Endothelial cell of umbilical vein (primary cell): ENCODE measurements around the gene FAM171A2. TPM values are rescaled to one million over a fixed set of nuclear protein-coding genes. Genes with fewer than 3 reads are reported as not detected.

Source experiments
- BruUV-seq: library from RNA; stranded (reverse); fragments of 400-500 nt; replicated peaks from 2 replicates; lab custom pipeline; 2021; lab: Mats Ljungman, UMichigan
- CTCF ChIA-PET: fragments of 300-600, 350-600 bp; sonication (Branson Sonifier 250); formaldehyde crosslinking; loops from one replicate; lab custom pipeline; 2021; ENCODE audit warnings: antibody characterized with exemption, inconsistent platforms; lab: Charles Lee
- POLR2A ChIA-PET: fragments of 300-600, 350-600 bp; sonication (Branson Sonifier 250); formaldehyde crosslinking; loops from one replicate; lab custom pipeline; 2021; ENCODE audit warnings: antibody characterized with exemption, inconsistent platforms; lab: Charles Lee
- DNase-seq: peaks from one replicate; pipeline ENCODE4 v3.0.0-alpha.2; 2011; ENCODE audit warnings: low read depth, low spot score
- FAIRE-seq: peaks from 2 replicates; lab custom pipeline; 2011; peaks lifted over from hg19 to GRCh38; lab: Jason Lieb, UNC
- H2AFZ ChIP-seq: 2 replicates; pipeline ENCODE4 v1.6.0; 2012; ENCODE audit warnings: low read depth, low read length, control low read depth, inconsistent platforms
- H3K27ac ChIP-seq: 2 replicates; pipeline ENCODE4 v1.5.1; 2011; ENCODE audit warnings: low read depth, mild to moderate bottlenecking, control low read depth, low read length, moderate library complexity; ENCODE audit not compliant: insufficient read depth
- H3K27me3 ChIP-seq, 2 experiments: 2 replicates each; pipeline versions ENCODE4 v1.6.0 to v1.6.1; 2011; ENCODE audit warnings: low read length in 2 of 2, mixed read lengths in 1 of 2; ENCODE audit not compliant: control insufficient read depth in 2 of 2, insufficient read depth in 2 of 2
- H3K36me3 ChIP-seq, 2 experiments: 2 replicates in 1 of 2; 3 replicates in 1 of 2; pipeline ENCODE4 v1.5.1; 2011; ENCODE audit warnings: low read length in 2 of 2, mild to moderate bottlenecking in 1 of 2, moderate library complexity in 1 of 2; ENCODE audit not compliant: control insufficient read depth in 2 of 2, insufficient read depth in 2 of 2; ENCODE audit errors: extremely low read depth in 1 of 2
- H3K4me1 ChIP-seq: 3 replicates; pipeline ENCODE4 v1.5.1; 2011; ENCODE audit warnings: mild to moderate bottlenecking, low read length; ENCODE audit not compliant: control insufficient read depth, insufficient read depth; ENCODE audit errors: extremely low read depth
- H3K4me2 ChIP-seq: 2 replicates; pipeline ENCODE4 v1.6.1; 2011; ENCODE audit warnings: low read length, control low read depth, mixed read lengths; ENCODE audit not compliant: insufficient read depth
- H3K4me3 ChIP-seq, 3 experiments: fragments of 200-600 bp in 1 of 3; sonication (generic), shearing (Covaris generic) in 1 of 3; replicated peaks in 1 of 3; 2 replicates each; pipeline ENCODE4 v1.5.1; 2011 to 2016; ENCODE audit warnings: control low read depth in 3 of 3, low read length in 3 of 3, mild to moderate bottlenecking in 2 of 3, inconsistent platforms in 1 of 3, low read depth in 1 of 3, moderate library complexity in 1 of 3; ENCODE audit not compliant: insufficient read depth in 1 of 3
- H3K79me2 ChIP-seq: 2 replicates; pipeline ENCODE4 v1.6.0; 2012; ENCODE audit warnings: low read length, inconsistent platforms; ENCODE audit not compliant: control insufficient read depth, insufficient read depth
- H3K9ac ChIP-seq: replicated peaks from 2 replicates; pipeline ENCODE3; 2011; ENCODE audit warnings: low read length, control low read depth; ENCODE audit not compliant: insufficient read depth; ENCODE audit errors: extremely low read depth
- H3K9me1 ChIP-seq: replicated peaks from 3 replicates; pipeline ENCODE4 v1.6.0; 2011; ENCODE audit warnings: mild to moderate bottlenecking, low read length; ENCODE audit not compliant: control insufficient read depth, insufficient read depth; ENCODE audit errors: extremely low read depth
- H3K9me3 ChIP-seq: replicated peaks from 2 replicates; pipeline ENCODE4 v1.5.1; 2012; ENCODE audit warnings: low read length, inconsistent platforms; ENCODE audit not compliant: control insufficient read depth, insufficient read depth
- H4K20me1 ChIP-seq: replicated peaks from 2 replicates; pipeline ENCODE3; 2011; ENCODE audit warnings: mild to moderate bottlenecking, low read length; ENCODE audit not compliant: control insufficient read depth, insufficient read depth; ENCODE audit errors: extremely low read depth
- EZH2 ChIP-seq: IDR thresholded peaks from 2 replicates; pipeline ENCODE4 v1.6.1; 2012; ENCODE audit warnings: borderline replicate concordance, low read depth, mild to moderate bottlenecking, moderate library complexity, low read length, inconsistent platforms; ENCODE audit not compliant: severe bottlenecking
- FOS ChIP-seq: IDR thresholded peaks from 2 replicates; pipeline ENCODE4 v1.6.1; 2011; ENCODE audit warnings: mild to moderate bottlenecking, low read length, moderate library complexity, borderline replicate concordance; ENCODE audit not compliant: insufficient read depth
- GATA2 ChIP-seq: IDR thresholded peaks from 2 replicates; pipeline ENCODE4 v1.7.0; 2011; ENCODE audit warnings: low read depth, mild to moderate bottlenecking, moderate library complexity, mixed read lengths, low read length; ENCODE audit not compliant: insufficient read length, insufficient read depth
- JUN ChIP-seq: IDR thresholded peaks from 2 replicates; pipeline ENCODE4 v1.6.1; 2011; ENCODE audit warnings: borderline replicate concordance, low read depth; ENCODE audit not compliant: insufficient read length, insufficient read depth
- MYC ChIP-seq: IDR thresholded peaks from one replicate; pipeline ENCODE4 v1.6.1; 2011; ENCODE audit warnings: mild to moderate bottlenecking, low read depth, low read length
- POLR2A ChIP-seq: IDR thresholded peaks from 2 replicates; pipeline ENCODE4 v1.6.1; 2012; ENCODE audit warnings: low read depth, mild to moderate bottlenecking, control low read depth, low read length
- POLR2AphosphoS5 ChIP-seq: IDR thresholded peaks from 2 replicates; pipeline ENCODE4 v1.6.1; 2012; ENCODE audit warnings: low read depth, mild to moderate bottlenecking, control low read depth, low read length, moderate library complexity; ENCODE audit not compliant: insufficient read depth
- dilution Hi-C: fragments of 300-500 bp; cut with MboI; formaldehyde crosslinking; loops from one replicate; pipeline ENCODE4 v1.15.0; 2019; ENCODE audit warnings: low sequenced_read_pairs; ENCODE audit not compliant: extremely low pct_ligation_motif_present
- intact Hi-C: fragments of 100-400 bp; cut with micrococcal nuclease; formaldehyde crosslinking; loops from one replicate; pipeline ENCODE4 v1.10.0; 2022
- polyA plus RNA-seq, 4 experiments: library from polyadenylated mRNA; depleted of rRNA in 3 of 4; stranded (reverse) in 3 of 4; unstranded in 1 of 4; fragments of >200 nt; gene quantifications; 2 replicates each; pipeline versions ENCODE4 v1.2.1 to v1.2.3, GENCODE V29; 2011 to 2012; ENCODE audit warnings: missing spikeins in 1 of 4
- total RNA-seq: library from RNA; stranded (reverse); gene quantifications from 2 replicates; pipeline ENCODE4 v1.2.3, GENCODE V29; 2021
- TF ChIP-seq, protein P1 (sequence below), 2 donors: IDR thresholded peaks; 1 replicate in 1 of 2; 2 replicates in 1 of 2; pipeline ENCODE4 v1.5.1; 2011; ENCODE audit warnings: low read length in 2 of 2, mild to moderate bottlenecking in 2 of 2, moderate library complexity in 2 of 2, control low read depth in 1 of 2, inconsistent platforms in 1 of 2, low read depth in 1 of 2; ENCODE audit not compliant: insufficient read depth in 1 of 2; ENCODE audit errors: extremely low read depth in 1 of 2
- TF ChIP-seq, protein P2 (sequence below): IDR thresholded peaks from 2 replicates; pipeline ENCODE4 v1.6.1; 2011; ENCODE audit not compliant: insufficient read depth, insufficient read length

FAM171A2 gene
- total and polyA plus RNA-seq, 2 donors (not counting 3 experiments of a cell fraction or from before 2014, with no cell fraction given) = 11.3 to 13.4 TPM

- H3K4me2 ChIP-seq = no peak overlapping the region
- no peak for TF ChIP-seq JUN
- TF ChIP-seq POLR2A = no peak
- no peak for TF ChIP-seq MYC
- TF ChIP-seq, protein P1, sequence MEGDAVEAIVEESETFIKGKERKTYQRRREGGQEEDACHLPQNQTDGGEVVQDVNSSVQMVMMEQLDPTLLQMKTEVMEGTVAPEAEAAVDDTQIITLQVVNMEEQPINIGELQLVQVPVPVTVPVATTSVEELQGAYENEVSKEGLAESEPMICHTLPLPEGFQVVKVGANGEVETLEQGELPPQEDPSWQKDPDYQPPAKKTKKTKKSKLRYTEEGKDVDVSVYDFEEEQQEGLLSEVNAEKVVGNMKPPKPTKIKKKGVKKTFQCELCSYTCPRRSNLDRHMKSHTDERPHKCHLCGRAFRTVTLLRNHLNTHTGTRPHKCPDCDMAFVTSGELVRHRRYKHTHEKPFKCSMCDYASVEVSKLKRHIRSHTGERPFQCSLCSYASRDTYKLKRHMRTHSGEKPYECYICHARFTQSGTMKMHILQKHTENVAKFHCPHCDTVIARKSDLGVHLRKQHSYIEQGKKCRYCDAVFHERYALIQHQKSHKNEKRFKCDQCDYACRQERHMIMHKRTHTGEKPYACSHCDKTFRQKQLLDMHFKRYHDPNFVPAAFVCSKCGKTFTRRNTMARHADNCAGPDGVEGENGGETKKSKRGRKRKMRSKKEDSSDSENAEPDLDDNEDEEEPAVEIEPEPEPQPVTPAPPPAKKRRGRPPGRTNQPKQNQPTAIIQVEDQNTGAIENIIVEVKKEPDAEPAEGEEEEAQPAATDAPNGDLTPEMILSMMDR (IDR thresholded peaks at IDR 0.05; ENCODE audit: extremely low read depth in 1 of 2, insufficient read depth in 1 of 2, low read depth in 1 of 2, low read length in 2 of 2) = no peak
- TF ChIP-seq GATA2 = no peak
- TF ChIP-seq POLR2AphosphoS5 = no peak
- TF ChIP-seq, protein P2, sequence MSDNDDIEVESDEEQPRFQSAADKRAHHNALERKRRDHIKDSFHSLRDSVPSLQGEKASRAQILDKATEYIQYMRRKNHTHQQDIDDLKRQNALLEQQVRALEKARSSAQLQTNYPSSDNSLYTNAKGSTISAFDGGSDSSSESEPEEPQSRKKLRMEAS = no peak
- TF ChIP-seq FOS = no peak
- no peak for TF ChIP-seq EZH2
- no TSS peak for BruUV-seq
- no peaks in the 10 kb centered on the region for H3K79me2 ChIP-seq
- H3K27ac ChIP-seq = no peak overlapping the region
- no peaks in the 10 kb centered on the region for H4K20me1 ChIP-seq
- no peak overlapping the region for H2AFZ ChIP-seq
- DNase-seq (no peak), FAIRE-seq (no peak)
- dilution Hi-C loops = no loop called here
- no peak overlapping the region for H3K9ac ChIP-seq
- POLR2A ChIA-PET = no interaction called here
- H3K9me1 ChIP-seq = no peaks in the 10 kb centered on the region
- H3K4me3 ChIP-seq = no peak overlapping the region
- no peaks in the 10 kb centered on the region for H3K36me3 ChIP-seq
- H3K4me1 ChIP-seq = no peaks in the 10 kb centered on the region
- peaks cover 28 to 32% of the 10 kb centered on the region in 2 experiments for H3K27me3 ChIP-seq
- CTCF ChIA-PET = interaction anchor here (1.1 to 1.7 kb wide), 3 partner anchors 10 to 100 kb away, joined by 3 to 6 read pairs (median 4); no protein-coding TSS in a partner anchor
- intact Hi-C loops = no loop called here
- H3K9me3 ChIP-seq = no peaks in the 10 kb centered on the region
Measured at GRCh38 chr17:44310188-44310587, 53.5 kb downstream of the FAM171A2 start.
